Caco-2 (cell line): ENCODE data around the gene ADGRL3. TPM values are rescaled to one million over a fixed set of nuclear protein-coding genes. Genes with fewer than 3 reads are reported as not detected.

Experiments used
- BruUV-seq: library from RNA; stranded (reverse); fragments of 400-500 nt; replicated peaks from 2 replicates; lab custom pipeline; 2021; lab: Mats Ljungman, UMichigan
- CTCF ChIA-PET: fragments of 300-600 bp; sonication (Branson Sonifier 250); formaldehyde crosslinking; loops from one replicate; lab custom pipeline; 2022; ENCODE audit warnings: antibody characterized with exemption; lab: Charles Lee
- POLR2A ChIA-PET: fragments of 300-600 bp; sonication (Branson Sonifier 250); formaldehyde crosslinking; loops from one replicate; lab custom pipeline; 2022; ENCODE audit warnings: antibody characterized with exemption; lab: Charles Lee
- DNase-seq, 2 experiments: peaks; one replicate each; pipeline versions ENCODE4 v3.0.0 to v3.0.0-alpha.2; 2020 to 2022
- H3K27me3 ChIP-seq: replicated peaks from 2 replicates; pipeline ENCODE4 v1.6.0; 2011; ENCODE audit warnings: low read length; ENCODE audit not compliant: control insufficient read depth, insufficient read depth
- H3K36me3 ChIP-seq: 2 replicates; pipeline ENCODE4 v1.5.1; 2011; ENCODE audit warnings: low read length; ENCODE audit not compliant: control insufficient read depth, insufficient read depth
- H3K4me1 ChIP-seq: fragments of 250-450 bp; sonication (Bioruptor Pico); 2 replicates; pipeline ENCODE4 v1.5.1; 2020; ENCODE audit warnings: mild to moderate bottlenecking
- H3K4me3 ChIP-seq: 2 replicates; pipeline ENCODE4 v1.5.1; 2011; ENCODE audit warnings: low read depth, mild to moderate bottlenecking, control low read depth, low read length
- H3K9me3 ChIP-seq: fragments of 250-450 bp; sonication (Bioruptor Pico); 2 replicates; pipeline ENCODE4 v1.5.1; 2020; ENCODE audit warnings: mild to moderate bottlenecking, moderate library complexity
- H3K27ac Mint-ChIP-seq: one replicate; pipeline ENCODE4 v1.8.0; 2022; ENCODE audit warnings: mixed read lengths; ENCODE audit not compliant: unreplicated experiment
- H3K27me3 Mint-ChIP-seq: one replicate; pipeline ENCODE4 v1.8.0; 2022; ENCODE audit warnings: mixed read lengths; ENCODE audit not compliant: insufficient read depth, unreplicated experiment
- H3K36me3 Mint-ChIP-seq: one replicate; pipeline ENCODE4 v1.8.0; 2022; ENCODE audit warnings: mild to moderate bottlenecking, mixed read lengths; ENCODE audit not compliant: insufficient read depth, unreplicated experiment
- H3K4me1 Mint-ChIP-seq: one replicate; pipeline ENCODE4 v1.8.0; 2022; ENCODE audit warnings: low read depth, mixed read lengths; ENCODE audit not compliant: unreplicated experiment
- H3K4me3 Mint-ChIP-seq: one replicate; pipeline ENCODE4 v1.8.0; 2022; ENCODE audit warnings: mild to moderate bottlenecking, moderate library complexity, mixed read lengths; ENCODE audit not compliant: unreplicated experiment
- H3K9me3 Mint-ChIP-seq: one replicate; pipeline ENCODE4 v1.8.0; 2022; ENCODE audit warnings: mixed read lengths; ENCODE audit not compliant: unreplicated experiment
- CTCF ChIP-seq, 2 experiments: fragments of 200-600 bp in 1 of 2; IDR thresholded peaks; 1 replicate in 1 of 2; 2 replicates in 1 of 2; pipeline versions ENCODE4 v1.5.1 to v1.8.0; 2011 to 2022; ENCODE audit warnings: antibody characterized with exemption in 1 of 2, control low read depth in 1 of 2, inconsistent platforms in 1 of 2, low read depth in 1 of 2, low read length in 1 of 2, mild to moderate bottlenecking in 1 of 2, moderate library complexity in 1 of 2; ENCODE audit not compliant: insufficient read depth in 1 of 2, severe bottlenecking in 1 of 2, unreplicated experiment in 1 of 2
- intact Hi-C: fragments of 100-400 bp; cut with micrococcal nuclease; formaldehyde crosslinking; loops from one replicate; pipeline ENCODE4 v1.10.0; 2022; ENCODE audit not compliant: unreplicated experiment
- total RNA-seq: library from RNA; stranded (reverse); gene quantifications from 2 replicates; pipeline ENCODE4 v1.2.3, GENCODE V29; 2022

The ADGRL3 gene
- total RNA-seq, 1 experiment from 2014 or later: 1.5 TPM

- H3K4me1 Mint-ChIP-seq: peaks cover 6% of the 10 kb centered on the region
- no peaks in the 10 kb centered on the region for H3K9me3 ChIP-seq
- BruUV-seq: no TSS peak
These were observed 38.0 kb upstream of the ADGRL3 start for GRCh38 chr4:61162116-61162515.

GRCh38 chr4:61173799-61174198, 26.3 kb upstream of the ADGRL3 start:
- Histone ChIP-seq H3K9me3 (no peaks in the 10 kb centered on the region), H3K36me3 (no peaks in the 10 kb centered on the region), H3K4me1 (no peaks in the 10 kb centered on the region), H3K27me3 (no peaks in the 10 kb centered on the region), H3K4me3 (no peak overlapping the region)
- Mint-ChIP-seq H3K36me3 (no peaks in the 10 kb centered on the region), H3K9me3 (no peaks in the 10 kb centered on the region), H3K4me1 (no peaks in the 10 kb centered on the region), H3K4me3 (no peak overlapping the region), H3K27me3 (no peaks in the 10 kb centered on the region), H3K27ac (no peak overlapping the region)
- intact Hi-C loops: no loop called here
- TF ChIP-seq CTCF (IDR thresholded peaks at IDR 0.05; ENCODE audit: insufficient read depth in 1 of 2, low read depth in 1 of 2, low read length in 1 of 2, severe bottlenecking in 1 of 2, unreplicated experiment in 1 of 2): no peak
- no peak for DNase-seq
- ChIA-PET CTCF (no interaction called here), POLR2A (no interaction called here)
- no TSS peak for BruUV-seq

More at GRCh38 chr4:61162116-61162515, 38.0 kb upstream of the ADGRL3 start:
- peaks cover 6% of the 10 kb centered on the region; the same call in 1 of the 2 replicates for H3K4me1 ChIP-seq
- H3K4me3 ChIP-seq: no peak overlapping the region
- no peaks in the 10 kb centered on the region for H3K36me3 ChIP-seq
- no peak for DNase-seq
- CTCF ChIA-PET: no interaction called here
- Mint-ChIP-seq H3K36me3 (no peaks in the 10 kb centered on the region), H3K27me3 (no peaks in the 10 kb centered on the region), H3K27ac (no peak overlapping the region), H3K9me3 (no peaks in the 10 kb centered on the region), H3K4me3 (no peak overlapping the region)
- no peak for TF ChIP-seq CTCF (IDR thresholded peaks at IDR 0.05; ENCODE audit: insufficient read depth in 1 of 2, low read depth in 1 of 2, low read length in 1 of 2, severe bottlenecking in 1 of 2, unreplicated experiment in 1 of 2)
- POLR2A ChIA-PET: no interaction called here
- intact Hi-C loops: no loop called here
- H3K27me3 ChIP-seq: no peaks in the 10 kb centered on the region

GRCh38 chr4:61175495-61175894, 24.6 kb upstream of the ADGRL3 start:
- no peak for TF ChIP-seq CTCF (IDR thresholded peaks at IDR 0.05; ENCODE audit: insufficient read depth in 1 of 2, low read depth in 1 of 2, low read length in 1 of 2, severe bottlenecking in 1 of 2, unreplicated experiment in 1 of 2)
- H3K27me3 Mint-ChIP-seq: no peaks in the 10 kb centered on the region
- no peak overlapping the region for H3K4me3 Mint-ChIP-seq
- no peaks in the 10 kb centered on the region for H3K4me1 Mint-ChIP-seq
- intact Hi-C loops: no loop called here
- no peaks in the 10 kb centered on the region for H3K9me3 Mint-ChIP-seq
- no TSS peak for BruUV-seq
- no peaks in the 10 kb centered on the region for H3K27me3 ChIP-seq
- no peaks in the 10 kb centered on the region for H3K36me3 ChIP-seq
- DNase-seq: no peak
- H3K9me3 ChIP-seq: no peaks in the 10 kb centered on the region
- H3K4me1 ChIP-seq: peaks cover under 1% of the 10 kb centered on the region; the same call in 1 of the 2 replicates
- ChIA-PET POLR2A (no interaction called here), CTCF (no interaction called here)
- H3K27ac Mint-ChIP-seq: no peak overlapping the region
- no peaks in the 10 kb centered on the region for H3K36me3 Mint-ChIP-seq
- no peak overlapping the region for H3K4me3 ChIP-seq
